ENCODE data around the gene SPI1.
"Not testable (repeated sequence)": the region's sequence is repeated elsewhere in the genome, so short reads cannot be mapped to it uniquely, and the experiment has no call there.

SPI1 gene

GRCh38 chr11:47324520-47324919 lies 53.8 kb downstream of the SPI1 start:
- no peak for DNase-seq (ENCODE audit: low read depth)

- DNase-seq (ENCODE audit: low read depth): no peak
Measured at GRCh38 chr11:47318166-47318565, 60.2 kb downstream of the SPI1 start.

- DNase-seq (ENCODE audit: low read depth): no peak
Measured at GRCh38 chr11:47317064-47317828, 61.1 kb downstream of the SPI1 start.

- not testable (repeated sequence) for DNase-seq (ENCODE audit: low read depth)
Measured at GRCh38 chr11:47316501-47316900, 61.8 kb downstream of the SPI1 start.

GRCh38 chr11:47314992-47315391 lies 63.4 kb downstream of the SPI1 start:
- no peak for DNase-seq (ENCODE audit: low read depth)

- DNase-seq (ENCODE audit: low read depth): no peak
Measured at GRCh38 chr11:47308050-47308823, 70.1 kb downstream of the SPI1 start.

GRCh38 chr11:47306484-47306844 lies 71.9 kb downstream of the SPI1 start:
- no peak for DNase-seq (ENCODE audit: low read depth)

GRCh38 chr11:47305734-47306483 lies 72.4 kb downstream of the SPI1 start:
- no peak for DNase-seq (ENCODE audit: low read depth)

Data from activated T-cell treated with anti-CD3 and anti-CD28 coated beads for 1 hour (primary cell).